Measurements from ENCODE around the gene HASPIN.

Gene HASPIN

GRCh38 chr17:3723556-3724377 lies at the start of gene HASPIN:
TSS of gene HASPIN (plus strand) at chr17:3723903. CDS start at chr17:3723936, 33 bp downstream.
- DNase-seq = peak; percentile 83 to 91 (median 89)

- DNase-seq = no peak
These were observed 47.8 kb upstream of the HASPIN start for GRCh38 chr17:3675886-3676285.

GRCh38 chr17:3678095-3678820 lies 45.4 kb upstream of the HASPIN start:
- DNase-seq = no peak

DNA sequence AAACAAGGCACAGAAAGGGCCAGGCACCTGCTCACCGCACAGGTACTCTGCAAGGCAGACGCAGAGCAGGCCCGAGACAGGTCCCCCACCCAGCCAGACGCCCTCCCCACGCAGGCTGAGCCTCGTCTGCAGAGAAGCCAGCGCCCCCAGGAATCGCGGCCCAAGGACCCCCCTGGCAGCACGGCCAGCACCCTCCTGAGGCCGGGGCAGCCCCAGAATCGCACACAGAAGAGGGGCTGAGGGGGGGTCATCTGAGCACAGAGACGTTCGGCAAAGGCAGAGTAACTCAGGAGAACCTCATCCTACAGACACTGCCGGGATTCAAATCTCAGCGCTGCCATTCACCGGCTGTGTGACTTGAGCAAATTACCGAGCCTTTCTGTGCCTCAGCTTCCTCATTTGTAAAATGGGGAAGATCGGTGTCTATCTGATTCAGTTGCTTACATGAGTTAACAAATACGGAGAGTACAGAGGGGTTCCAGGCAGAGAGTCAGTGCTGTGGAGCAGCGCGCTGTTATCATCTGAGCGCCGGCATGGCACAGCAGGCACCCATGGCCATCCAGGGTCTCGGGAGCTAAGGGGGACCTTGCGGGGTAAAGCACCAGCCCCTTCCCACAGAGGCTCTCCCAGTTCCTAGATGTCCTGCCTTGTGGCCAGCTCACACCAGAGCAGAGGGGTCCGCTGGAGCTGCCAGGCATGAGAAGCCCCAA lies 44.7 kb upstream of the HASPIN start:
- no peak for DNase-seq

GRCh38 chr17:3679531-3680126 lies 44.1 kb upstream of the HASPIN start:
- DNase-seq = no peak

GRCh38 chr17:3681057-3681456 lies 42.6 kb upstream of the HASPIN start:
- no peak for DNase-seq

- no peak for DNase-seq
These were observed 42.1 kb upstream of the HASPIN start for GRCh38 chr17:3681565-3681964.

GRCh38 chr17:3682033-3682432 lies 41.7 kb upstream of the HASPIN start:
- no peak for DNase-seq

GRCh38 chr17:3683054-3683511 lies 40.6 kb upstream of the HASPIN start:
- DNase-seq = peak; percentile 10 to 38 (median 30)

DNA sequence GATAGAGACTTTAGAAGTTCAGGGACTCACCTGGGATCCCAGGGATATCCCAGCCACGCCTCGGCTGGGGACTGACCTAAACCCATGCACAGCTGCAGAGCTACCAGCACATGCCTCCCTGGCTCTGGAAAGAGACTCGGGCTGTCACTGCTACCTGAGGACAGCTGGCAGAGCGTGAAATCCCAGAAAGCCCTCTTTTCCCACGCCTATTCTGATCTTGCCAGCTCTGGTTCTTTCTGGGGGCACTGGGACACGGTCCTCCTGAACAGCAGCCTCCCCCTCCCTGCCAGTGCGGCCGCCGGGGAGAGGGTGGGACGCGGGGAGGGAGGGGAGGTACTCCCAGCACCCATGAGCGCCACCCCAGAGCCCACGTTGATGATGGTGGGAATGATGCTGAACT lies 38.5 kb upstream of the HASPIN start:
- DNase-seq = no peak

DNA sequence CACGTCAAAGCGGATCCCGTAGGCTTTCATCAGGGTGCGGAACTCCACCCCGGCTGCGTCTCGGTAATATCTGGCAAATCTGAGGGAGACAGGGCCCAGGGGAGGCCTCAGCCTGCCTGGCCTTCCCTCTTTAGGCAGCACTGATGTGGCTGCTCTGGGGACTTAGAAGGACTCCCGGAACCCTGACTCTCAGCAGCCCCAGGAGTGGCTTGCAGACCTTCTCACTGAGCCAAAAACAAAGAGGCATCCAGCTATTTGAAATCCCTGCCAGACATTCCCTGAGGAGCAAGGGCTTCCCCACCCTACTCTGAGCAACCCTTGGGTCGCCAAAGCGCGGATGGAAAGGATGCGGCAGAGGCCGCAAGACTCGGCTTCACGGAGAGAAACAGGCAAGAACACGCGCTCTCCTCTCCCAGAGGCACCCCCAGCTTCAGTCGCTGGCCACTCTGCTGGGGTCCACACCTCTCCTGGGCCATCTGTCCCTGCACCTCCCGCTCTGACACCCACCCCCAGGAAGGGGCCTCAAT lies 35.6 kb upstream of the HASPIN start:
- no peak for DNase-seq

- no peak for DNase-seq
These were observed 34.8 kb upstream of the HASPIN start for GRCh38 chr17:3688852-3689261.

GRCh38 chr17:3689262-3690093 lies 34.2 kb upstream of the HASPIN start:
- no peak for DNase-seq

- no peak for DNase-seq
These were observed 33.5 kb upstream of the HASPIN start for GRCh38 chr17:3690094-3690715.

DNA sequence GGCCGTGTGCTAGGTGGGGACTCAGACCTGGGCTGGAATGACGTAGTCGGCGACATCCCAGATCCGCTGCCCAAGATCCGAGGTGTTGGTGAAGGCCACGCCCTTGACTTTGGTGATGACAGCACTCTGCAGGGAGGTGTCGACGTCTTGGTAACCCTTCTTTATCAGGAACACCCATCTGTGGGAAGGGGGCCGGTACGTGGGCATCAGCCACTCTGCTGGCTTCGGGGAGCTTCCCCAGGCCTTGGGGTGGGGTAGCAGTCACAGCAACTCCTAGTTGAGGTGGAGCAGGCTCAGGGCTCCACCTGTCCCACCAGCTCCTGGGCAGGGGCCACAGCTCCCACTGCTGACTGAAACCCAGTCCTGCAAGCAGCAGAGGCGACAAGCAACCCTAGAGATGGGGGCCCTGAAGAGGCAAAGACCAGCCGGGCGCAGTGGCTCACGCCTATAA lies 32.1 kb upstream of the HASPIN start:
- no peak for DNase-seq

DNA sequence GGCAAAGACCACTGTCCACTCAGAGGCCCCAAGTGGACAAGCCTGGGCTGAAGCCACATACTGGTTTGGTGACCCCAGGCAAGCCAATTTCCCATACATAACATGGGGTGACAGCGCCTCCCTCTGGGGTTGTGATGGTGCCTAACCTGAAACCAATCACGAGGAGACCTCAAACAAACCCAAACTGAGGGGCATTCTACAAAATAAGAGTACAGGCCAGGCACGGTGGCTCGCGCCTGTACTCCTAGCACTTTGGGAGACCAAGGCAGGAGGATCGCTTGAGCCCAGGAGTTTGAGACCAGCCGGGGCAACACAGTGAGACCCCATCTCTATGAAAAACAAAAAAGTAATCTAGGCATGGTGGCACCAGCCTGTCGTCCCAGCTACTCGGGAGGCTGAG lies 31.4 kb upstream of the HASPIN start:
- DNase-seq = no peak

DNA sequence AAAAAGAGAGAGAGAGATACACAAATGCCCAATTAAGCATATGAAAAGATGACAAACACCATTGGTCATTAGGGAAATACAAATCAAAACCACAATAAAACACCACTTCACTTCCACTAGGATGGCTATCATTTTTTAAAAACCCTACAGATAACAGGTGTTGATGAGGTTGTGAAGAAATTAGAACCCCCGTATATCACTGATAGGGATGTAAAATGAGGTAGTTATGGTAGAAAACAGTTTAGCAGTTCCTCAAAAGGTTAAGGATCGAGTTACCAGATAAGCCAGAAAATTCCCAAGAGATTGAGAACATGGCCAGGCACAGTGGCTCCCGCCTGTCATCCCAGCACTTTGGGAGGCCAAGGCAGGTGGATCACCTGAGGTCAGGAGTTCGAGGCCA lies 30.6 kb upstream of the HASPIN start:
- no peak for DNase-seq

DNA sequence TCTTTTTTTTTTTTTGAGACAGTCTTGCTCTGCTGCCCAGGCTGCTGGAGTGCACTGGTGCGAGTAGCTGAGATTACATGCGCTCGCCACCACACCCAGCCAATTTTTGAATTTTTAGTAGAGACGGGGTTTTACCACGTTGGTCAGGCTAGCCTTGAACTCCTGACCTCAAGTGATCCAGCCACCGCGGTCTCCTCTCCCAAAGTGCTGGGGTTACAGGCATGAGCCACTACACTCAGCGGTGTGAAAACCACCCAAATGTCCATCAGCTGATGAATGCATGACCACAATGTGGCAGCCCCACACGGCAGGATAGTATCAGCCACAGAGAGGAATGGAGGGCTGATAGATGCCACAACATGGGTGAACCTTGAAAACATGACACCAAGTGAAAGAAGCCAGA lies 29.9 kb upstream of the HASPIN start:
- no peak for DNase-seq

DNA sequence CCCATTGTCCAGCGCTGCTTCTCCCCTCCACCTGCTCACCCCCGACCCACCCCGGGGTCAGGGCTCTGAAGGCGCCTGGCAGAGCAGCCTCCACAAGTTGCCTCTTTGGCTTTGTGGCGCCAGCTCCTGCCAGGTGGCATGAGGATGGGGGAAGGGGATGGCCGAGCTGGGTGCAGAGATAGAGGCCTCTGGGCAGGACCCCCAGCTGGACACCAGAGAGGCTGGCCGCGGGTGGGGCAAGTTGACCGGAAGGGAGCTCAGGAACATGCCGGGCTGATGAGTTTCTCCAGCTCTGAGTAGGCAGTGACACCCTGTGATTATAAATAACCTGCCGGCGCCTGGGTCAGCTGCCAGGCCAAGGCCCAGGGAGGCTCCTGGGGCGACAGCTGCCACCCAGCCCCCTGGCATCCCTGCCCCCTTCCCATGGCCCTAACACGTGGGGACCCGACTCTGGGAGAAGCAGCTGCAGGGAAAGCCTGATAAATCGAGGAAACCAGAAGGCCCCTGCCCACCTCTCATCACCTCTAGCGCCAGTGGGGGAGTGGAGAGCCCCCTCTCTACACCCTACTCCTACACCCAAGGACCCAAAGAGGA lies 28.5 kb upstream of the HASPIN start:
- no peak for DNase-seq

DNA sequence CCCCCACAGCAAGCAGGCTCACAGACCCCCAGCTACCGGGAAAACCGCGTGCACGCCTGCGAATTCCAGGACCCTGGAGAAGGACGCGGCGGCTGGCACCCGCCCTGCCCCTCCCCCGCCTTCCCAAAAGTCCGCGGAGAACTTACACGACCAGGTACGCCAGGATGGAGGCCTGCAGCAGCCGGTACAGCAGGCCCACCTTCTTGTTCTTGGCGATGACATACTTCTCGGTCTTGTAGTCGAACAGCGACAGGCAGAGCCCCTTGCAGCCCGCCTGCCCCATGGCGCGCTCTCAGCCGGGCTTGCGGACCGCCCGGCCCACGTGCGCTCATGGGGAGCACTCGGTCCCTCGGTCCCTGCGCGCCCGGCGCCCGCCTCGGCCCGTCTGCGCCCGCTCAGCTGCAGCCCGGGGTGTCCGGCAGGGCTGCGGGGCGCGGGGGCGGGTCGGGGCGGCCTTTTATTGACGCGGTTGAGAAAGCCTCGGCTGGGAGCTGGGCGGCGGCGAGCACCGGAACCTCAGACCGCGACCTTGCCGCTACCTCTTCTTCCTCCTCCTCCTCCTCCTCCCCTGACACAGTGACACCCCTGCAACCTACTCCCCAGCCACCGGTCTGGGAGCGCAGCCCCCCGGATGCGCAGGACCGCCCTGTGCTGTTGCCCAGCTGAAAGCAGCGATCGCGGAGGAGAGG lies 27.8 kb upstream of the HASPIN start, which contains the start of gene P2RX5:
TSS of gene P2RX5 (minus strand) at position 433 of the 689 bp plus-strand sequence. CDS start at position 283, 150 bp downstream.
- DNase-seq = peak in 2 of 4 experiments; percentile 22 to 24
